NCI-H2196 treated with DMSO at 0.1 percent for 48 hours (cell line): ENCODE data around the gene ACOD1.

Experiments used
- DNase-seq: peaks from one replicate; lab custom pipeline; 2025; ENCODE audit not compliant: unreplicated experiment; lab: John Stamatoyannopoulos, UW

ACOD1 gene

DNA sequence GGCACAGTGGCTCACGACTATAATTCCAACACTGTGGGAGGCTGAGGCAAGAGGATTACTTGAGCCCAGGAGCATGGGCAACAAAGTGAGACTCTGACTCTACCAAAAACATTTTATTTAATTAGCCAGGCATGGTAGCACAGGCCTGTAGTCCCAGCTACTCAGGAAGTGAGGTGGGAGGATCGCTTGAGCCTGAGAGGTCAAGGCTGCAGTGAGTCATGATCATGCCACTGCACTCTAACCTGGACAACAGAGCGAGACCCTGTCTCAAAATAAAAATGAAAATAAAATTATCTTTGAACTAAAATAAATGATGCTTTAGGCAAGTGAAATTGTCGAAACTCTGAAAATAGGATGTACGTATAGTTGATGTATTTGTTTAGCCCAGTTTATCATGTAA lies 35.4 kb downstream of the ACOD1 start:
- no peak for DNase-seq

DNA sequence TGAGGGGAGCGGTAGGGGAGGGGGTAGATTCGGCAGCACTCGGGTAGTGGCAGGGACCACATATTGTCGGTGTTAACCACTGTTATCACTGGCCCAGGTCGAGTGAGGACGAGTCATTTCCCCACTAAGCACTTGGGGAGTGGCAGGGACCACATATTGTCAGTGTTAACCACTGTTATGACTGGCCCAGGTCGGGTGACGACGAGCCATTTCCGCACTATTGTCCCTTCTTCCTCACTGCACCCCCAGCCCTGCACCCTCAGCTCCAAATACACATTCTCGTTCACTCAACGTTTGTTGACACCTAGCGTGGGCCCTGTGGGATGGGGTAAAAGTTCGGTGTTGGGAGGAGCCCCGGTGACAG lies 43.1 kb downstream of the ACOD1 start:
- DNase-seq: no peak

DNA sequence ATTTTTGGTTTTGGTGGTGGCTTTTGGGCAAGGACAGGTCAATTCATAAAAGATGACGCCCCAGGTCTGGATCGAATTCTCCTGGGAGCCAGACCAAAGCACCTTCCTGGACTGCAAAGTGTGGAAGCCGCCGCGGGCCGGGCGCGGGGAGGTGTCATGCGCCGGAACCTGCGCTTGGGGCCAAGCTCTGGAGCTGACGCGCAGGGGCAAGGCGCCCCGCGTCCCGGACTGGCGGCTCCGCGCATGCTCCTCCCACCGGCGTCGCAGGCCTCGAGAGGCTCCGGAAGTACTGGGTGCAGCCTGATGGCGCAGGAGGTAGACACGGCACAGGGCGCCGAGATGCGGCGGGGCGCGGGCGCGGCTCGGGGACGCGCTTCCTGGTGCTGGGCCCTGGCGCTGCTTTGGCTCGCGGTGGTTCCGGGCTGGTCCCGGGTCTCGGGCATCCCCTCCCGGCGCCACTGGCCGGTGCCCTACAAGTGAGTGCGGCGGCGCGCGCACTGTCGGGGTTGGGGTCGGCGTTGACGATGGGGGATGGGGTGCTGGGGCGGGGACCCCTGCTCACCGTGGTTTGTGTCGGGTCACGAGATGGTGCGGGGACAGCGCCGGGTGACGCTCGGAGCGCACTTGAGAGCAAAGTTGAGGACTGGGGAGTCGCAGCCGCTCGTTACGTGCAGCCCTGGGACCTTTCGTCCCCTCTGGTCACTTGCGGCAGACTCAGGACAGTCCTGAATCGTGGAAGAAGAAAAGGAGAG lies 43.7 kb downstream of the ACOD1 start, which contains the start of gene CLN5:
Gene CLN5, plus strand, starts transcription at position 286 of the 752 bp plus-strand sequence. Its CDS starts 18 bp downstream, at position 304.
- DNase-seq: peak; percentile 63

DNA sequence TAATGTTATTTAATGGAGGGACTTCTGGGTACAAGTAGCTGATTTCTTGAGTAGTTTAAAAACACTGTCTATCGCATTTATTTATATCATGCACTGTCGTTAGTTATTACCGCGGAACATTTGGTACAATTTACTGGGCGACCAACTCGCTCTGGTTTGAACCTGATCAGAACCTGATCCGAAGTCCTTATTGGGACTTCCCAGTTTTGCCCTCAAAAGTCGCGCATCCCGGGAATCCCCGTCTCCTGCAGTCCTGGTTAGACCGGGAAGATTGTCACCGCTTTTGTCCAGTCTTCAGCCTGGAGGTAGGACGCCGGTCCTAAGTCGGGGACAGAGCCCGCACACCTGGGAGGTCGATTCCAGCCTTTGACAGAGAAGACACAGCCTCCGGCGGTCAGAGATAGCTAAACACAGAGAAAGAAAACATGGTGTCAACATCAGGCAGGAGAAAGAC lies 44.3 kb downstream of the ACOD1 start:
- DNase-seq: no peak

DNA sequence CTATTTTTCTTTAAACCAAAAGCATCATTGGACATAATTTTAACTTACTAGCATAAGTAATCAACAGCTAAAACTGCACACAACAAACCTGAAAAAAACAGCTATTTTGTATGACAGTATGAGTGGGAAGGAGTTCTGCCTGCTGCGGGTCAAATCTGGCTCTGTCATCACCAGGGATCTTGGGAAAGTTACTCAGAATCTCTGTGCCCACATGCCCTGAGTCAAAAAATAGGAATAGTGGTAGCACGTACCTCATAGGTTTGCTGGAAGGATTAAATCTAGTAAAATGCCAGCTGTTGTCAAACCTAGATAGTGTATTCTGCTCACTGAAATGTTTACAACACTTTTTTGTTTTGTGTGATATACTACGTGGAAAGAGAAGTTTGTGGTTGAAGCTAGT lies 44.7 kb downstream of the ACOD1 start:
- DNase-seq: no peak

DNA sequence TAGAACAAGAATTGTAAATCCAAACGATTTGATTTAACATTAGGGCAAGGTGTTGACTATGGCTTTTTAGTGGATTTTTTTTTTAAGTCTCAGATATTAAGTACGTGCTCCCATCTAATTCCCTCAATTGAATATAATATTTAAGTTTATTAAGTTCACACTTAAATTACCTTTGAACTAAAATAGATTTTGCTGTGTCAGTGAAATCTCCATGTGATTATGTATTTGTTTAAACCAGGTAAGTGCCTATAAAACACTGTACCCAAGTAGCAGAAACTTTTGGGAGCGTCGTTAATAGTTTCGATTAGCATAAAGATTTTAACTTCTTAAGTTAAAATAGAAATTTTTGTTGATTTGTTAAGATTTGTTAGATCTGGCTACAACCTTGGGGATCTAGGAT lies 45.2 kb downstream of the ACOD1 start:
- no peak for DNase-seq

DNA sequence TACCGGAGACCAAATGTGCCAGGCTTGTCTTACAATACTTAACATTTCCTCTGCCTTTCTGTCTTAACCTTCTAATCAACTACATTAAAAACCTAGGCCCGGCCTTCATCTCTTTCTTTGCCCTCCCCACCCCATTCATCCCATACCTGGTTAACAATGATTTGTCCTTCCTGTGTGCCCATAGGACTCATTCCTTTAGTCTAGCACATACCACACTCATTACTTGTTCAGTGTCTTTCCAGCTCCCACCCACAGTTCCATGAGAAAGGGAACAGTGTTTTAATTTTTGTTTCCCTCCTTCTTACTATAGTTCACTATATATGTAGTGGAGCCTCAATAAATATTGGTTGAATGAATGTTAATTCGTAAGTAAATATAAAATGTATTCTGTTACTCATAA lies 46.0 kb downstream of the ACOD1 start:
- no peak for DNase-seq

DNA sequence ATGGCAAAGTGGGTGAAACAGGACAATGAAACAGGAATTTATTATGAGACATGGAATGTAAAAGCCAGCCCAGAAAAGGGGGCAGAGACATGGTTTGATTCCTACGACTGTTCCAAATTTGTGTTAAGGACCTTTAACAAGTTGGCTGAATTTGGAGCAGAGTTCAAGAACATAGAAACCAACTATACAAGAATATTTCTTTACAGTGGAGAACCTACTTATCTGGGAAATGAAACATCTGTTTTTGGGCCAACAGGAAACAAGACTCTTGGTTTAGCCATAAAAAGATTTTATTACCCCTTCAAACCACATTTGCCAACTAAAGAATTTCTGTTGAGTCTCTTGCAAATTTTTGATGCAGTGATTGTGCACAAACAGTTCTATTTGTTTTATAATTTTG lies 52.2 kb downstream of the ACOD1 start:
- no peak for DNase-seq

DNA sequence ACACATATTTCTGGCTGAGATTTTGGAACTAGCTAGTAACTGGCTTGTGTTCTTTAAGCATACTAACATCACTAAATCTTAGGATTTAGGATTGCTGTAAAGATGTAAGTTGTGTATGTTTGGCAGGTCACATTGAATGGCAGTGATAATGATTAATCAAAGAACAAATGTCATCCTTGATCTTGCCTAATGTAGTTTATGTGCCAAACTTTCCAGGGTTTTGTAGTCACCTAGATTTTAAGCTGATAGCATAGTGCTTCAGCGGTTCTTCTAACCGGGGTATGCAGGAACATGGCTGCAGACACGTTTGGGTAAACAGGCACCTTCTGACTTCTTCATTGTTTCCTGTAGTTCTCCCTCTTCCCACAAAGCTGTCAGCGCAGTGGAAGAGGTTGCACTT lies 53.2 kb downstream of the ACOD1 start:
- DNase-seq: no peak

DNA sequence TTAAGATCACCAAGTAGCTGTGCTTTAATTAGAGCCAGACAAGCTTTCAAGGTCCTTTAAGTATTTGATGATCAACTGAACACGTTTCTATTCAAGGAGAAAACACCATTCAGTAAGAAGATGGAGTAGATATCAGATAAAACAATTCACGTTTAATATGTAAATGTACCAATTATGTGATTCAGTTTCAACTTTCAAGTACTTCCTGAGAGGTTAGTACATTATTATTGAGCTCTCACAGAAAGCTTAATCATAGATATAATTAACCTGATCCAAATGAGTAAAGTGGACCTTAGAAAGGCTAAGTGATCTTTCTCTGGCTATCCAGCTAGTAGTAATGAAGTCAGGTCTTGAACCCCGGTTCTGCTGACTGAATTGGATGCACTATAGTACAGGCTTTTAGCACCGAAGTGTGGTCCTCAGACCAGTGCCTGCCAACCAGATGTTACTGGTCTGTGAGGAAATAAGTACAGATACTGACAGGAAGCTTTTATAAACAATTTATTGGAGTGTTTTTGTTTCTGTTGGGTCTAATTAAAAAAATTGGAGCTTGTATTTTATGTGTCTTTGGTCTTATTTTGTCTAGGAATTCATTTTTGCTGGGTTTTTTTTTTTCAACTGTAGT lies 53.8 kb downstream of the ACOD1 start:
- no peak for DNase-seq

DNA sequence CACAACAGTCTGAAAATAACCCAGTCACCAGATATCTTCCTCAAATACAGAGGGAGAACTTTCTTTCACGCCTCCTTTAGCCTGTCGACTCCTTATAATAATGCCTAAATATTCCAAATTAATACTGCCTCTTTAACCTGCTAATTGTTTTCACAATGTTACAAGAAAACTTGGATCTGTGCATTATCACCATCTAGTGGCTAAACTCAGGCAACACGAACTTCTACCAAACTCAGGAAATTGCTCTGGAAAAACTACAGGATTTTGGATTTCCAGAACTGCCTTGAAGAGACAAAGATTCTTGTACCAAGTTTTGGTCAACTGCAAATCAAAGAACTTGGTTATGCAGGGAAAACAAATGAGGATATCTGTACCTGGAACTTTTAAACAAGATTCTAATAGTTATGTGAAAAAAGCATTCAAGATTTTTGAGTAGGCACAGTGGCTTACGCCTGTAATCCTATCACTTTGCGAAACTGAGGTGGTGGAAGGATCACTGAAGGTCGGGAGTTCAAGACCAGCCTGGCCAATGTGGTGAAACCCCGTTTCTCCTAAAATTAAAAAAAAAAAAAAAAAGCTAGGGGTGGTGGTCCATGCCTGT lies 54.4 kb downstream of the ACOD1 start:
- DNase-seq: no peak
